ENCODE measurements around the gene GSTT2. TPM values are rescaled to one million over a fixed set of nuclear protein-coding genes. Genes with fewer than 3 reads are reported as not detected.
"Not testable (repeated sequence)": the region's sequence is repeated elsewhere in the genome, so short reads cannot be mapped to it uniquely, and the experiment has no call there.

Gene GSTT2
- total RNA-seq, 2 experiments from 2014 or later, result not detected

GRCh38 chr22:23986538-23987178 lies 6.7 kb downstream of the GSTT2 start:
- H3K4me3 Mint-ChIP-seq; H3K36me3 Mint-ChIP-seq (ENCODE audit: low read depth); H3K27me3 Mint-ChIP-seq; H3K27ac Mint-ChIP-seq; POLR2A ChIA-PET; H3K9me3 Mint-ChIP-seq; CTCF ChIA-PET; H3K4me1 Mint-ChIP-seq; DNase-seq: not testable (repeated sequence)

- H3K4me1 Mint-ChIP-seq; DNase-seq; H3K27me3 Mint-ChIP-seq; H3K36me3 Mint-ChIP-seq (ENCODE audit: low read depth); H3K4me3 Mint-ChIP-seq; H3K9me3 Mint-ChIP-seq; H3K27ac Mint-ChIP-seq; POLR2A ChIA-PET: not testable (repeated sequence)
- CTCF ChIA-PET, result interaction anchor here (0.6 kb wide), 1 partner anchor 167 kb away, joined by 3 read pairs; no protein-coding TSS in a partner anchor
Measured at GRCh38 chr22:23989583-23990244, 9.8 kb downstream of the GSTT2 start.

GRCh38 chr22:23993080-23993479 lies 13.1 kb downstream of the GSTT2 start:
- H3K4me3 Mint-ChIP-seq; DNase-seq; H3K27ac Mint-ChIP-seq; H3K36me3 Mint-ChIP-seq (ENCODE audit: low read depth); H3K27me3 Mint-ChIP-seq; POLR2A ChIA-PET; H3K4me1 Mint-ChIP-seq; H3K9me3 Mint-ChIP-seq: not testable (repeated sequence)
- CTCF ChIA-PET, result interaction anchor here (1.4 kb wide), 1 partner anchor 163 kb away, joined by 5 read pairs; no protein-coding TSS in a partner anchor

- H3K27ac Mint-ChIP-seq; H3K27me3 Mint-ChIP-seq; H3K4me1 Mint-ChIP-seq; DNase-seq; H3K9me3 Mint-ChIP-seq; POLR2A ChIA-PET; H3K4me3 Mint-ChIP-seq; H3K36me3 Mint-ChIP-seq (ENCODE audit: low read depth); CTCF ChIA-PET: not testable (repeated sequence)
Measured at GRCh38 chr22:23993581-23994177, 13.7 kb downstream of the GSTT2 start.

- Mint-ChIP-seq H3K27ac (no peak overlapping the region), H3K4me1 (peaks cover 4% of the 10 kb centered on the region), H3K9me3 (no peaks in the 10 kb centered on the region), H3K4me3 (no peak overlapping the region), H3K27me3 (peaks cover 13% of the 10 kb centered on the region), H3K36me3 (ENCODE audit: low read depth) (no peaks in the 10 kb centered on the region)
- DNase-seq, result no peak
- CTCF ChIA-PET, result no interaction called here
- POLR2A ChIA-PET, result no interaction called here
Measured at GRCh38 chr22:23997092-23997491, 17.2 kb downstream of the GSTT2 start.

GRCh38 chr22:23999779-24000178 lies 19.8 kb downstream of the GSTT2 start:
- H3K36me3 Mint-ChIP-seq (ENCODE audit: low read depth); POLR2A ChIA-PET; H3K9me3 Mint-ChIP-seq; DNase-seq; H3K4me3 Mint-ChIP-seq; CTCF ChIA-PET; H3K4me1 Mint-ChIP-seq; H3K27ac Mint-ChIP-seq: not testable (repeated sequence)
- peaks cover 15% of the 10 kb centered on the region for H3K27me3 Mint-ChIP-seq

- DNase-seq, result no peak
- peaks cover 12% of the 10 kb centered on the region for H3K27me3 Mint-ChIP-seq
- H3K27ac Mint-ChIP-seq, result no peak overlapping the region
- peaks cover 4% of the 10 kb centered on the region for H3K4me1 Mint-ChIP-seq
- no peak overlapping the region for H3K4me3 Mint-ChIP-seq
- no peaks in the 10 kb centered on the region for H3K36me3 Mint-ChIP-seq (ENCODE audit: low read depth)
- no peaks in the 10 kb centered on the region for H3K9me3 Mint-ChIP-seq
- POLR2A ChIA-PET, result no interaction called here
- CTCF ChIA-PET, result no interaction called here
Measured at GRCh38 chr22:24001314-24001713, 21.4 kb downstream of the GSTT2 start.

GRCh38 chr22:24002272-24002671 lies 22.3 kb downstream of the GSTT2 start:
- Mint-ChIP-seq H3K4me1 (peaks cover 4% of the 10 kb centered on the region), H3K27ac (no peak overlapping the region), H3K9me3 (no peaks in the 10 kb centered on the region), H3K4me3 (no peak overlapping the region), H3K27me3 (peaks cover 10% of the 10 kb centered on the region), H3K36me3 (ENCODE audit: low read depth) (no peaks in the 10 kb centered on the region)
- no peak for DNase-seq
- ChIA-PET CTCF (no interaction called here), POLR2A (no interaction called here)

- H3K9me3 Mint-ChIP-seq, result no peaks in the 10 kb centered on the region
- CTCF ChIA-PET, result interaction anchor here (0.6 kb wide), 1 partner anchor 520 kb away, joined by 3 read pairs; no protein-coding TSS in a partner anchor
- H3K27me3 Mint-ChIP-seq, result peaks cover 6% of the 10 kb centered on the region
- no peak overlapping the region for H3K27ac Mint-ChIP-seq
- POLR2A ChIA-PET, result no interaction called here
- no peaks in the 10 kb centered on the region for H3K36me3 Mint-ChIP-seq (ENCODE audit: low read depth)
- peaks cover under 1% of the 10 kb centered on the region for H3K4me1 Mint-ChIP-seq
- no peak for DNase-seq
- H3K4me3 Mint-ChIP-seq, result no peak overlapping the region
Measured at GRCh38 chr22:24002851-24003250, 22.9 kb downstream of the GSTT2 start.

GRCh38 chr22:24003887-24004286 lies 24.0 kb downstream of the GSTT2 start:
- Mint-ChIP-seq H3K27me3 (peaks cover 6% of the 10 kb centered on the region), H3K9me3 (no peaks in the 10 kb centered on the region), H3K4me3 (no peak overlapping the region), H3K27ac (no peak overlapping the region), H3K4me1 (no peaks in the 10 kb centered on the region), H3K36me3 (ENCODE audit: low read depth) (no peaks in the 10 kb centered on the region)
- no peak for DNase-seq
- POLR2A ChIA-PET, result no interaction called here
- CTCF ChIA-PET, result no interaction called here

GRCh38 chr22:24005201-24005600 lies 25.3 kb downstream of the GSTT2 start, which contains the start of gene GSTT4:
Gene GSTT4, minus strand, starts transcription at chr22:24005453. Its CDS starts 97 bp downstream, at chr22:24005356.
- no peak for DNase-seq
- Mint-ChIP-seq H3K4me1 (peaks cover 1% of the 10 kb centered on the region), H3K36me3 (ENCODE audit: low read depth) (no peaks in the 10 kb centered on the region), H3K9me3 (no peaks in the 10 kb centered on the region), H3K4me3 (no peak within 1 kb of the TSS), H3K27ac (no peak within 1 kb of the TSS), H3K27me3 (peaks cover 6% of the 10 kb centered on the region)
- CTCF ChIA-PET, result no interaction called here
- POLR2A ChIA-PET, result no interaction called here

GRCh38 chr22:24006207-24006913 lies 26.4 kb downstream of the GSTT2 start:
- DNase-seq, result no peak
- POLR2A ChIA-PET, result no interaction called here

GRCh38 chr22:24006914-24007214 lies 26.9 kb downstream of the GSTT2 start:
- peaks cover 4% of the 10 kb centered on the region for H3K27me3 Mint-ChIP-seq
- POLR2A ChIA-PET, result no interaction called here
- no peaks in the 10 kb centered on the region for H3K9me3 Mint-ChIP-seq

More at GRCh38 chr22:24006207-24006913, 26.4 kb downstream of the GSTT2 start:
- H3K27ac Mint-ChIP-seq, result no peak overlapping the region
- peaks cover 6% of the 10 kb centered on the region for H3K27me3 Mint-ChIP-seq
- CTCF ChIA-PET, result no interaction called here
- H3K4me1 Mint-ChIP-seq, result peaks cover 11% of the 10 kb centered on the region
- H3K9me3 Mint-ChIP-seq, result no peaks in the 10 kb centered on the region
- H3K4me3 Mint-ChIP-seq, result no peak overlapping the region
- peaks cover 3% of the 10 kb centered on the region for H3K36me3 Mint-ChIP-seq (ENCODE audit: low read depth)

More at GRCh38 chr22:24006914-24007214, 26.9 kb downstream of the GSTT2 start:
- Mint-ChIP-seq H3K4me3 (no peak overlapping the region), H3K36me3 (ENCODE audit: low read depth) (peaks cover 3% of the 10 kb centered on the region), H3K4me1 (peaks cover 11% of the 10 kb centered on the region), H3K27ac (no peak overlapping the region)
- CTCF ChIA-PET, result no interaction called here
- no peak for DNase-seq

Data from activated CD4-positive, alpha-beta memory T cell treated with anti-CD3 and anti-CD28 coated beads, Interleukin-2, amount 10 ng/mL, durations not matched to agents 7 days and 5 days (primary cell).